Ascending aorta (tissue), 2 donors: ENCODE results near the gene ADM. TPM values are rescaled to one million over a fixed set of nuclear protein-coding genes. Genes with fewer than 3 reads are reported as not detected.

Source experiments
- DNase-seq, 2 donors: peaks; one replicate each; pipeline ENCODE4 v3.0.0-alpha.2; 2019; ENCODE audit warnings: low spot score in 2 of 2
- H3K27ac ChIP-seq, 2 donors: fragments of 200-600 bp; sonication (generic); one replicate each; pipeline ENCODE4 v1.5.1; 2016 to 2017; ENCODE audit warnings: mild to moderate bottlenecking in 1 of 2
- H3K27me3 ChIP-seq: fragments of 200-600 bp; sonication (generic); one replicate; pipeline ENCODE4 v1.5.1; 2017
- H3K36me3 ChIP-seq, 2 donors: fragments of 200-600 bp; sonication (generic); one replicate each; pipeline ENCODE4 v1.5.1; 2016
- H3K4me1 ChIP-seq, 2 donors: fragments of 200-600 bp; sonication (generic); one replicate each; pipeline ENCODE4 v1.5.1; 2016 to 2017; ENCODE audit warnings: mild to moderate bottlenecking in 1 of 2
- H3K4me3 ChIP-seq, 2 donors: fragments of 200-600 bp; sonication (generic); one replicate each; pipeline ENCODE4 v1.5.1; 2016 to 2017; ENCODE audit warnings: mild to moderate bottlenecking in 1 of 2
- H3K9me3 ChIP-seq, 2 donors: fragments of 200-600 bp; sonication (generic); one replicate each; pipeline ENCODE4 v1.5.1; 2016
- CTCF ChIP-seq, 3 experiments: fragments of 200-600 bp in 2 of 3; fragments of 450-650 bp in 1 of 3; sonication (generic) in 2 of 3; IDR thresholded peaks; one replicate each; pipeline ENCODE4 v1.5.1; 2016 to 2019; ENCODE audit warnings: antibody characterized with exemption in 3 of 3, mild to moderate bottlenecking in 1 of 3, moderate library complexity in 1 of 3
- intact Hi-C: fragments of 100-400 bp; cut with DNase I; formaldehyde crosslinking; loops from one replicate; pipeline ENCODE4 v1.15.1; 2023
- total RNA-seq: library from RNA; depleted of rRNA; stranded (reverse); fragments of >200 nt; gene quantifications from one replicate; pipeline ENCODE4 v1.1.0, GENCODE V29; 2016

Gene ADM
- total RNA-seq, 1 donor from 2014 or later: 56.8 TPM

GRCh38 chr11:10274726-10275125, 30.1 kb upstream of the ADM start:
- no peaks in the 10 kb centered on the region for H3K27me3 ChIP-seq
- H3K4me1 ChIP-seq: peaks cover 0 to 8% of the 10 kb centered on the region in 2 donors
- H3K9me3 ChIP-seq: no peaks in the 10 kb centered on the region
- H3K27ac ChIP-seq: no peak overlapping the region
- no peak for TF ChIP-seq CTCF (IDR thresholded peaks at IDR 0.05)
- intact Hi-C loops: no loop called here
- no peak for DNase-seq
- H3K36me3 ChIP-seq: no peaks in the 10 kb centered on the region
- no peak overlapping the region for H3K4me3 ChIP-seq

GRCh38 chr11:10275714-10276113, 29.2 kb upstream of the ADM start:
- no peak for TF ChIP-seq CTCF (IDR thresholded peaks at IDR 0.05)
- Histone ChIP-seq H3K36me3 (no peaks in the 10 kb centered on the region), H3K27me3 (no peaks in the 10 kb centered on the region), H3K4me3 (no peak overlapping the region), H3K27ac (no peak overlapping the region), H3K9me3 (no peaks in the 10 kb centered on the region), H3K4me1 (peaks cover 0 to 8% of the 10 kb centered on the region in 2 donors)
- no peak for DNase-seq
- intact Hi-C loops: no loop called here

GRCh38 chr11:10282117-10282516, 22.8 kb upstream of the ADM start:
- H3K4me1 ChIP-seq: peaks cover 0 to 2% of the 10 kb centered on the region in 2 donors
- H3K36me3 ChIP-seq: no peaks in the 10 kb centered on the region
- TF ChIP-seq CTCF (IDR thresholded peaks at IDR 0.05): no peak
- H3K4me3 ChIP-seq: no peak overlapping the region
- DNase-seq: no peak
- H3K27ac ChIP-seq: no peak overlapping the region
- intact Hi-C loops: no loop called here
- no peaks in the 10 kb centered on the region for H3K27me3 ChIP-seq
- no peaks in the 10 kb centered on the region for H3K9me3 ChIP-seq

GRCh38 chr11:10283991-10284390, 20.9 kb upstream of the ADM start:
- Histone ChIP-seq H3K4me3 (no peak overlapping the region), H3K36me3 (no peaks in the 10 kb centered on the region), H3K9me3 (no peaks in the 10 kb centered on the region), H3K27ac (no peak overlapping the region), H3K27me3 (no peaks in the 10 kb centered on the region), H3K4me1 (peaks cover 0 to 4% of the 10 kb centered on the region in 2 donors)
- no peak for TF ChIP-seq CTCF (IDR thresholded peaks at IDR 0.05)
- no peak for DNase-seq
- intact Hi-C loops: no loop called here

GRCh38 chr11:10285148-10285802, 19.6 kb upstream of the ADM start:
- no peak for DNase-seq
- no peak for TF ChIP-seq CTCF (IDR thresholded peaks at IDR 0.05)
- Histone ChIP-seq H3K27ac (no peak overlapping the region), H3K4me1 (peaks cover 0 to 4% of the 10 kb centered on the region in 2 donors), H3K36me3 (no peaks in the 10 kb centered on the region), H3K9me3 (no peaks in the 10 kb centered on the region), H3K4me3 (no peak overlapping the region), H3K27me3 (no peaks in the 10 kb centered on the region)
- intact Hi-C loops: no loop called here

GRCh38 chr11:10287140-10287539, 17.7 kb upstream of the ADM start:
- Histone ChIP-seq H3K27ac (no peak overlapping the region), H3K36me3 (no peaks in the 10 kb centered on the region), H3K4me1 (peaks cover 0 to 4% of the 10 kb centered on the region in 2 donors), H3K27me3 (no peaks in the 10 kb centered on the region), H3K4me3 (no peak overlapping the region), H3K9me3 (no peaks in the 10 kb centered on the region)
- intact Hi-C loops: no loop called here
- no peak for TF ChIP-seq CTCF (IDR thresholded peaks at IDR 0.05)
- no peak for DNase-seq
